ENCODE measurements around the gene ANXA7. TPM values are rescaled to one million over a fixed set of nuclear protein-coding genes. Genes with fewer than 3 reads are reported as not detected.

The ANXA7 gene
- 100 to 1,000 TPM in 3 of 4 donors, 10 to 100 TPM in 1; 98.4 to 122 (median 113) TPM for total RNA-seq
- polyA plus RNA-seq, result 78.6 TPM
- long read RNA-seq, donor 1, transcript ANXA7-201 (14 exons, 2,174 nt), result major isoform, 257 of 422 reads
- long read RNA-seq, donor 1, transcript ANXA7-202 (13 exons, 2,452 nt), result minor isoform, 52 of 422 reads
- long read RNA-seq, donor 1, partial matches to known transcripts, result 70 of 422 reads
- long read RNA-seq, donor 1, other reads (novel, unspliced or antisense), result 43 of 422 reads
- long read RNA-seq, donor 2, transcript ANXA7-201 (14 exons, 2,174 nt), result major isoform, 108 of 173 reads
- long read RNA-seq, donor 2, transcript ANXA7-202 (13 exons, 2,452 nt), result minor isoform, 21 of 173 reads
- long read RNA-seq, donor 2, partial matches to known transcripts, result 23 of 173 reads
- long read RNA-seq, donor 2, other reads (novel, unspliced or antisense), result 21 of 173 reads
- long read RNA-seq, donor 3, transcript ANXA7-201 (14 exons, 2,174 nt), result major isoform, 624 of 972 reads
- long read RNA-seq, donor 3, transcript ANXA7-202 (13 exons, 2,452 nt), result minor isoform, 142 of 972 reads
- long read RNA-seq, donor 3, partial matches to known transcripts, result 130 of 972 reads
- long read RNA-seq, donor 3, other reads (novel, unspliced or antisense), result 76 of 972 reads
- long read RNA-seq, donor 4, transcript ANXA7-201 (14 exons, 2,174 nt), result major isoform, 135 of 199 reads
- long read RNA-seq, donor 4, transcript ANXA7-202 (13 exons, 2,452 nt), result minor isoform, 17 of 199 reads
- long read RNA-seq, donor 4, partial matches to known transcripts, result 30 of 199 reads
- long read RNA-seq, donor 4, other reads (novel, unspliced or antisense), result 17 of 199 reads

GRCh38 chr10:73413528-73414229 is at the start of gene ANXA7:
Gene ANXA7 (minus strand): TSS chr10:73414058. CDS start chr10:73400856, 13,202 bp downstream.
- intact Hi-C loops (cut with DNase I), result no loop called here
- Histone ChIP-seq H3K9me3 (ENCODE audit: control insufficient read depth, low read length) (no peaks in the 10 kb centered on the region), H3K27ac (ENCODE audit: low read length) (peak within 1 kb of the TSS; percentile 86), H3K27me3 (ENCODE audit: control insufficient read depth, insufficient read depth) (no peaks in the 10 kb centered on the region), H3K4me1 (ENCODE audit: control insufficient read depth, insufficient read depth, low read length) (no peaks in the 10 kb centered on the region), H3K4me3 (ENCODE audit: low read length) (peak within 1 kb of the TSS; percentile 67)
- peak; percentile 99 for ATAC-seq
- WGBS, result under 1% methylated on average over 62 of the region's 62 CpGs
- DNase-seq, result peak; percentile 95 to 98 (median 97)

GRCh38 chr10:73460897-73461296 is 47.0 kb upstream of the ANXA7 start:
- 96% methylated on average over 4 of the region's 4 CpGs for WGBS

GRCh38 chr10:73459683-73460314 is 45.9 kb upstream of the ANXA7 start:
- intact Hi-C loops (cut with DNase I), result no loop called here
- 72% methylated on average over 6 of the region's 6 CpGs for WGBS

More at GRCh38 chr10:73460897-73461296, 47.0 kb upstream of the ANXA7 start:
- ATAC-seq, result peak in 1 of 2 donors; percentile 22
- Histone ChIP-seq H3K4me3 (ENCODE audit: low read length) (no peak overlapping the region), H3K9me3 (ENCODE audit: control insufficient read depth, low read length) (no peaks in the 10 kb centered on the region), H3K27ac (ENCODE audit: low read length) (no peak overlapping the region), H3K4me1 (ENCODE audit: control insufficient read depth, insufficient read depth, low read length) (no peaks in the 10 kb centered on the region), H3K27me3 (ENCODE audit: control insufficient read depth, insufficient read depth) (no peaks in the 10 kb centered on the region)
- intact Hi-C loops (cut with DNase I), result no loop called here
- no peak for DNase-seq

GRCh38 chr10:73456187-73456890 is 42.5 kb upstream of the ANXA7 start:
- ATAC-seq, result no peak
- Histone ChIP-seq H3K4me1 (ENCODE audit: control insufficient read depth, insufficient read depth, low read length) (no peaks in the 10 kb centered on the region), H3K27me3 (ENCODE audit: control insufficient read depth, insufficient read depth) (no peaks in the 10 kb centered on the region), H3K4me3 (ENCODE audit: low read length) (no peak overlapping the region), H3K27ac (ENCODE audit: low read length) (no peak overlapping the region), H3K9me3 (ENCODE audit: control insufficient read depth, low read length) (no peaks in the 10 kb centered on the region)
- intact Hi-C loops (cut with DNase I), result no loop called here
- WGBS, result 85% methylated on average over 2 of the region's 2 CpGs
- no peak for DNase-seq

More at GRCh38 chr10:73459683-73460314, 45.9 kb upstream of the ANXA7 start:
- ATAC-seq (no peak), DNase-seq (no peak)
- no peak overlapping the region for H3K4me3 ChIP-seq (ENCODE audit: low read length)
- no peak overlapping the region for H3K27ac ChIP-seq (ENCODE audit: low read length)
- H3K27me3 ChIP-seq (ENCODE audit: control insufficient read depth, insufficient read depth), result no peaks in the 10 kb centered on the region
- no peaks in the 10 kb centered on the region for H3K4me1 ChIP-seq (ENCODE audit: control insufficient read depth, insufficient read depth, low read length)
- H3K9me3 ChIP-seq (ENCODE audit: control insufficient read depth, low read length), result no peaks in the 10 kb centered on the region

- Histone ChIP-seq H3K4me3 (ENCODE audit: low read length) (no peak overlapping the region), H3K4me1 (ENCODE audit: control insufficient read depth, insufficient read depth, low read length) (no peaks in the 10 kb centered on the region), H3K27ac (ENCODE audit: low read length) (no peak overlapping the region), H3K27me3 (ENCODE audit: control insufficient read depth, insufficient read depth) (no peaks in the 10 kb centered on the region), H3K9me3 (ENCODE audit: control insufficient read depth, low read length) (no peaks in the 10 kb centered on the region)
- DNase-seq (no peak), ATAC-seq (no peak)
- WGBS, result 84% methylated on average over 1 of the region's 1 CpG
- intact Hi-C loops (cut with DNase I), result no loop called here
Measured at GRCh38 chr10:73449113-73449512, 35.3 kb upstream of the ANXA7 start.

GRCh38 chr10:73448384-73448783 is 34.5 kb upstream of the ANXA7 start:
- intact Hi-C loops (cut with DNase I), result no loop called here

GRCh38 chr10:73446926-73447325 is 33.1 kb upstream of the ANXA7 start:
- H3K4me3 ChIP-seq (ENCODE audit: low read length), result no peak overlapping the region
- DNase-seq, result no peak
- H3K27ac ChIP-seq (ENCODE audit: low read length), result no peak overlapping the region
- H3K9me3 ChIP-seq (ENCODE audit: control insufficient read depth, low read length), result no peaks in the 10 kb centered on the region
- ATAC-seq, result no peak
- no peaks in the 10 kb centered on the region for H3K4me1 ChIP-seq (ENCODE audit: control insufficient read depth, insufficient read depth, low read length)
- intact Hi-C loops (cut with DNase I), result no loop called here
- no peaks in the 10 kb centered on the region for H3K27me3 ChIP-seq (ENCODE audit: control insufficient read depth, insufficient read depth)

More at GRCh38 chr10:73448384-73448783, 34.5 kb upstream of the ANXA7 start:
- Histone ChIP-seq H3K27me3 (ENCODE audit: control insufficient read depth, insufficient read depth) (no peaks in the 10 kb centered on the region), H3K9me3 (ENCODE audit: control insufficient read depth, low read length) (no peaks in the 10 kb centered on the region), H3K4me3 (ENCODE audit: low read length) (no peak overlapping the region), H3K27ac (ENCODE audit: low read length) (no peak overlapping the region), H3K4me1 (ENCODE audit: control insufficient read depth, insufficient read depth, low read length) (no peaks in the 10 kb centered on the region)
- DNase-seq, result no peak
- no peak for ATAC-seq
- WGBS, result 58% methylated on average over 1 of the region's 1 CpG

GRCh38 chr10:73444457-73444856 is 30.6 kb upstream of the ANXA7 start:
- Histone ChIP-seq H3K27ac (ENCODE audit: low read length) (no peak overlapping the region), H3K27me3 (ENCODE audit: control insufficient read depth, insufficient read depth) (no peaks in the 10 kb centered on the region), H3K4me3 (ENCODE audit: low read length) (no peak overlapping the region), H3K4me1 (ENCODE audit: control insufficient read depth, insufficient read depth, low read length) (no peaks in the 10 kb centered on the region), H3K9me3 (ENCODE audit: control insufficient read depth, low read length) (no peaks in the 10 kb centered on the region)
- ATAC-seq, result no peak
- WGBS, result 76% methylated on average over 1 of the region's 1 CpG
- intact Hi-C loops (cut with DNase I), result no loop called here
- DNase-seq, result no peak

GRCh38 chr10:73439605-73440312 is 25.9 kb upstream of the ANXA7 start:
- no peaks in the 10 kb centered on the region for H3K4me1 ChIP-seq (ENCODE audit: control insufficient read depth, insufficient read depth, low read length)
- ATAC-seq (no peak), DNase-seq (no peak)
- intact Hi-C loops (cut with DNase I), result no loop called here
- 95% methylated on average over 1 of the region's 1 CpG for WGBS
- H3K4me3 ChIP-seq (ENCODE audit: low read length), result no peak overlapping the region
- no peaks in the 10 kb centered on the region for H3K27me3 ChIP-seq (ENCODE audit: control insufficient read depth, insufficient read depth)
- no peak overlapping the region for H3K27ac ChIP-seq (ENCODE audit: low read length)
- H3K9me3 ChIP-seq (ENCODE audit: control insufficient read depth, low read length), result no peaks in the 10 kb centered on the region

GRCh38 chr10:73439055-73439454 is 25.2 kb upstream of the ANXA7 start:
- intact Hi-C loops (cut with DNase I), result no loop called here
- Histone ChIP-seq H3K4me3 (ENCODE audit: low read length) (no peak overlapping the region), H3K4me1 (ENCODE audit: control insufficient read depth, insufficient read depth, low read length) (no peaks in the 10 kb centered on the region), H3K9me3 (ENCODE audit: control insufficient read depth, low read length) (no peaks in the 10 kb centered on the region), H3K27me3 (ENCODE audit: control insufficient read depth, insufficient read depth) (no peaks in the 10 kb centered on the region), H3K27ac (ENCODE audit: low read length) (no peak overlapping the region)
- WGBS, result 94% methylated on average over 1 of the region's 1 CpG
- ATAC-seq, result no peak
- no peak for DNase-seq
